ENCODE results near the gene FHOD3.
"Not testable (repeated sequence)": the region's sequence is repeated elsewhere in the genome, so short reads cannot be mapped to it uniquely, and the experiment has no call there.

The FHOD3 gene

DNA sequence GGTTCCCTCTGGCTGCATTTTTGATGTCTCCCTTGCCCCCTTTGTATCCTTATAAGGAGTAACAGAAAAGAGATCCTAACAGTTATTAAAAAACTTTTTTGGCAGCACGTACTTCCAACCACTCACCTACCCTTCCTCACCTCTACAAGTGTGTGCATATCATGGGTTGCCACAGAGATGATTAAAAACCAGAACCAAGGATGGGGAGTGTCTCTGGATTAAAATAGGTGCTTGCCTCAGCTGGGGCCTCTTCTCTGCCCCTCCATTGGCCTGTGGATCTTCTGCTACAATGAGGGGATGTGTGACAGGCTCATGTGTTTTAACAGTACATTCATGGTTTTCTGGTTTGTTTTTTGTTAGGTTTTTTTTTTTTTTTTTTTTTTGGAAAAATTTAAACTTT, 160.8 kb downstream of the FHOD3 start:
- no peak overlapping the region for H3K4me3 ChIP-seq (ENCODE audit: low read depth, low read length)
- TF ChIP-seq, protein P1, sequence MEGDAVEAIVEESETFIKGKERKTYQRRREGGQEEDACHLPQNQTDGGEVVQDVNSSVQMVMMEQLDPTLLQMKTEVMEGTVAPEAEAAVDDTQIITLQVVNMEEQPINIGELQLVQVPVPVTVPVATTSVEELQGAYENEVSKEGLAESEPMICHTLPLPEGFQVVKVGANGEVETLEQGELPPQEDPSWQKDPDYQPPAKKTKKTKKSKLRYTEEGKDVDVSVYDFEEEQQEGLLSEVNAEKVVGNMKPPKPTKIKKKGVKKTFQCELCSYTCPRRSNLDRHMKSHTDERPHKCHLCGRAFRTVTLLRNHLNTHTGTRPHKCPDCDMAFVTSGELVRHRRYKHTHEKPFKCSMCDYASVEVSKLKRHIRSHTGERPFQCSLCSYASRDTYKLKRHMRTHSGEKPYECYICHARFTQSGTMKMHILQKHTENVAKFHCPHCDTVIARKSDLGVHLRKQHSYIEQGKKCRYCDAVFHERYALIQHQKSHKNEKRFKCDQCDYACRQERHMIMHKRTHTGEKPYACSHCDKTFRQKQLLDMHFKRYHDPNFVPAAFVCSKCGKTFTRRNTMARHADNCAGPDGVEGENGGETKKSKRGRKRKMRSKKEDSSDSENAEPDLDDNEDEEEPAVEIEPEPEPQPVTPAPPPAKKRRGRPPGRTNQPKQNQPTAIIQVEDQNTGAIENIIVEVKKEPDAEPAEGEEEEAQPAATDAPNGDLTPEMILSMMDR (IDR thresholded peaks at IDR 0.05; ENCODE audit: low read depth, low read length), result no peak

DNA sequence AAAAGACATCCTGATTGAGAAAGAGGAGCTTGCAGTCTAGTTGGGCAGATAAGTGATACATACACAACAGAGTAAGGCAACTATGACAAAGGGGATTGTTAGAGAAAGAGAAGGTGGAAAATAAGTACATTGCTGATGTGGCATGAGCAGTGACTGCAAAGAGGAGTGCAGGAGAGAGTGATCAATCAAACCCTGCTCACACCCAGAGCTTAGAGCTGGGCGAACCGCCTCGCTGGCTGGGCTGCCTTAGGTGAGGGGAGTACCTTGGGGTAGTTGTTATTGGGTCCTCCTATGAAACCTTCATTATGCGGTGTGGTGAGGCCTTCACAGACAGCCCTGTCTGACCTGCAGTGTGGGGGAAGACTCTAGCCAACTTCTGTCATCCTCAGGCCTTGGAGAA, 161.7 kb downstream of the FHOD3 start:
- no peak overlapping the region for H3K4me3 ChIP-seq (ENCODE audit: low read depth, low read length)
- TF ChIP-seq, protein P1 (IDR thresholded peaks at IDR 0.05; ENCODE audit: low read depth, low read length), result no peak

DNA sequence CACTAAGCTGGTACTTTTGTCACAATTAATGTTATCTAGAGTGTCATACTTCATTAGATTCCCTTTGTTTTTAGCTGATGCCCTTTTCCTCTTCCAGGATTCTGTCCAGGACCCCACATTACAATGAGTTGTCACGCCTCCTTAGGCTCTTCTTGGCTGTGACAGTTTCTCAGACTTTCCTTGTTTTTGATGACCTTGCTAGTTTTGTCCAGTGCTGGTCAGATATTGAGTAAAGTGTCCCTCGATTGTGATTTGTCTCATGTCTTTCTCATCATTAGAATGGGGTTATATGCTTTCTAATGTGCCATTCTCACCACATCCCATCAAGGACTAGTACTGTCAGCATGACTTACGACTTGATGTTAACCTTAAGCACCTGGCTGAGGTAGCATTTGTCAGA, 162.3 kb downstream of the FHOD3 start:
- TF ChIP-seq, protein P1 (IDR thresholded peaks at IDR 0.05; ENCODE audit: low read depth, low read length), result no peak
- H3K4me3 ChIP-seq (ENCODE audit: low read depth, low read length), result no peak overlapping the region

DNA sequence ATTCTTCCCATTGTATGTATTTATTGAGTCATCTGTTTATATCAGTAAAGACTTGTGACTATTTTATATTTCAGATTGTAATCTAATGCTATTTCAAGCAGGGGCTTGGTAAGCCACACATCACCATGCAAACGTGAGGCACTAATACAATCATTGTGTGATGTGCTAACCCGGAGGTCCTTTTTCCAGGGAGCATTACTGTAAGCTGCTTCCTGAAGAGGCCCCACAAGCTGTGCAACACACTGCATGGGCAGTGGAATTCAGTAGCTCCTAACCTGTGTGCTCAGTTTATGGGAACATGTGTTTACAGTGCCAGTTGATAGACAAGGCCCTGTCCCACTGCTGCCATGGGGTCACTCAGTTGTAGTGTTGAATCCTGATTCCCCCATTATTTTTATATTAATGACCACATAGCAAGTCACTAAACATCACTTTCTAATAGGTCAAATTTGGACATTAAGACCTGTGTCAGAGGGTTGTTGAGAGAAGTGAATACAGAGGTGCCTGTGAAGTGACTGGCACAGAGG, 162.9 kb downstream of the FHOD3 start:
- TF ChIP-seq, protein P1 (IDR thresholded peaks at IDR 0.05; ENCODE audit: low read depth, low read length), result no peak
- H3K4me3 ChIP-seq (ENCODE audit: low read depth, low read length), result no peak overlapping the region

DNA sequence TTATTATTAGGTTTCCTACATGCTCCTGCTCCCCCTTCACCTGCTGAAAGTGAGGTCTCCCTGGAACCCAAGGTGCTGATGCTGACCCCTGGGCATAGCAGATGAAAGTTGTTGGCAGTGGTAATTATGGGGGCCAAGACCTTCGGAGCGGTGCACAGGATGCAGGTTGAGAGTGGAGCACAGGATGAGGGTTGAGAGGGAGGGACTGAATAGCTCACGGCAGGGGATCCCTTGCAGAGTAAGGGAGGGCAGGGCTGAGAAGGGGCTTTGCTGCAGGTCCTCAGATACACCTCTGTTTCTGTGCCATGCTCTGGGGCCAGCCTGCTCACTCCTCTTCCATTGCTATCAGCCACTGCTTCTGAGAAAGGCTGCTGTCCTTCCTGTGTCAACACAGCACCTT, 163.3 kb downstream of the FHOD3 start:
- TF ChIP-seq, protein P1 (IDR thresholded peaks at IDR 0.05; ENCODE audit: low read depth, low read length), result no peak
- H3K4me3 ChIP-seq (ENCODE audit: low read depth, low read length), result no peak overlapping the region

DNA sequence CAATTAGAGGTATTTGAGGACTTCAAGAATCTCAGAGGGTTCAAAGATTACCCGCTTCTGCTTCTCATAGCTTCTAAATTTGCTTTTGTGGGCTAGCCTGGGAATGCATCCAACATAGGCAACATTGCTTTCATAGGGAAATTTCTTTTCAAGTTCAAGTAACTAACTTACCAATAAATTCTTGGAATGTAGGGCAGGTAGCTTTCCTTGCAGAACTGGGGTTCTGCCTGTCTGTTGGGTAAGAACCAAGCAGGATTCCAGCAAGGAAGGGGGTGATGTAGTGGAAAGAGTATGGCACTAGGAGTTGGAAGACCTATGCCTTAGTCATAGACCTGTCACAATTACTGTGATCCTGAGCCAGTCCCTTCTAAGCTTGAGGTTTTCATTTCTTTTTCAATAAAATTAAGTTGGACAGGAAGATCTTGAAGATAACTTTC, 164.1 kb downstream of the FHOD3 start:
- no peak overlapping the region for H3K4me3 ChIP-seq (ENCODE audit: low read depth, low read length)
- TF ChIP-seq, protein P1 (IDR thresholded peaks at IDR 0.05; ENCODE audit: low read depth, low read length), result no peak

DNA sequence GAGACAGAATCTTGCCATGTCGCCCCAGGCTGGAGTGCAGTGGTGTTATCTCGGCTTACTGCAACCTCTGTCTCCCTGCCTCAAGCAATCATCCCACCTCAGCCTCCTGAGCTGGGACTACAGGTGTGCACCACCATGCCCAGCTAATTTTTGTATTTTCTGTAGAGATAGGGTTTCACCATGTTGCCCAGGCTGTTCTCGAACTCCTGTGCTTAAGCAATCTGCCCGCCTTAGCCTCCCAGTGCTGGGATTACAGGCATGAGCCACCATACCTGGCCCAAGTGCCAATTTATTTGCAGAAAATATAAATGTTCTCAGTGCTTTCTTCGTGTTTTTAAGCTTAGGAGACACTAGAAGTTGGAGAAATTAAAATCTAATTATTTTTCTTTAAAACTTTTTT, 166.0 kb downstream of the FHOD3 start:
- H3K4me3 ChIP-seq (ENCODE audit: low read depth, low read length), result not testable (repeated sequence)

DNA sequence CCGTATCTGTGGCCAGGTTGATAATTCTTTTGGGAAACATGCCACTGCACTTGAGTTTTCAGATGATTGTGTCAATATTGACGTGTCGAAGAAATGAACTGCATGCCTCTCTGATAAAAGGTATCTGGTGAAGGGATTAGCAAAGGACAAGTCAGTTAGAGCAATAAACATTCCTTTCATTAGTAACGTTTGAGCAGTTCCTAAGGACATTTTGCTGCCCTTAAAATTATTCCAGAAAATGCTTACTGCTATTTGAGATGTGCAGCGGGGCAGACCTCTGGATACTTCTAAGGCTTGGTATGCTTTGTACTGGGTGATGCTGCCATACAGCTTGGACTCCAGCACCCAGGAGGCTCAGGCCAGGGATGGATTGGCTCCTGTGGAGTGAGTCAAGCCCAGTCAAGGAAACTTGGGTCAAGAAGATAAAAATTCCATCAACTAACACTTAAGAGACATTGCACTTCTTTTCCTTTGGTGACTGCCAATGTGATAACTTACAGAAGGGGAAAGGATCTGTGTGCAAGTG, 166.7 kb downstream of the FHOD3 start:
- no peak overlapping the region for H3K4me3 ChIP-seq (ENCODE audit: low read depth, low read length)
- TF ChIP-seq, protein P1 (IDR thresholded peaks at IDR 0.05; ENCODE audit: low read depth, low read length), result no peak
